Right lobe of liver (tissue), 4 donors: Measurements from ENCODE around the gene RIC8A.

Experiments used
- POLR2A ChIP-seq: fragments of 450-650 bp; IDR thresholded peaks from one replicate; pipeline ENCODE4 v1.6.1; 2017; ENCODE audit warnings: antibody characterized with exemption, mild to moderate bottlenecking
- TF ChIP-seq, protein P1 (sequence below), 4 donors: fragments of 200-600 bp in 3 of 4; fragments of 450-650 bp in 1 of 4; IDR thresholded peaks; one replicate each; pipeline versions ENCODE4 v1.5.1 to v1.8.0; 2016 to 2022; ENCODE audit warnings: antibody characterized with exemption in 4 of 4, mild to moderate bottlenecking in 2 of 4
- donor health status: DM: no; HTN: no; CAD: no.
- donor health status: DM: no; HTN: no; CAD: no.
- donor health status: DM: no; HTN: yes; CAD: no.

DNA sequence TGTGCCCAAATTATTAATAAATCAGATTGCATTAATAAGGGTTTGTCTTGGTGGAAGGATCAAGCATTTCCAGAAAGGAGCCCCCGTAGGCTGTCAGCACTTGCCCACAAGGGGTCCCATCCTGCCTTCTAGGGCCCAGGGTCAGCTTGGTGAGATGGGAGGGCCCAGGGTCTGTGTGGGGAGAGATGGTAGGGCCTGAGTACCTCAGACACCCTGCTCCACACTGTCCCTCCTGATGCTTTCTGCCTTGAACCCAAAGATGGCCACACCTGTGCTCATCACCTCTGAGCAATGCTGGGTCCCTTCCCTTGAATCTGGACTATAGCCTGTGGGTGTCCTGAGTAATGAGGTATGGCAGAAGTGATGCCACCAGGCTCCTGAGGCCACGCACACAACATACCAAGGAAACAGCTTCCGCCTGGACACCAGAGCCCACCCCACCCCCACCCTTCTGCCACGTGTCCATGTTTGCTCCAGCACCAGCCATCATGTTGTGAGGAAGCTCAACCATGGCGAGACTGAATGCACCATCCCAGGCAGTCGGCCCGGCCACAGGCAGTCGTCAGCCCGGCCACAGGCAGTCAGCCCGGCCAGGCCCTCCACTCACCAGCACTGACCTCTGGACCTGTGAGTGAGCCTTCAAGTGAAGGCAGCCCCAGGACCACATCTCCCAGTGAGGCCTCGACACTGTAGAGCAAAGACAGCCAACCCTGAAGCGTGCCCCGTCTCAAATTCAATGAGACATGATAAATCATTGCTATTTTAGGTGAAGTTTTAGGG lies 7.1 kb upstream of the RIC8A start:
- TF ChIP-seq, protein P1, sequence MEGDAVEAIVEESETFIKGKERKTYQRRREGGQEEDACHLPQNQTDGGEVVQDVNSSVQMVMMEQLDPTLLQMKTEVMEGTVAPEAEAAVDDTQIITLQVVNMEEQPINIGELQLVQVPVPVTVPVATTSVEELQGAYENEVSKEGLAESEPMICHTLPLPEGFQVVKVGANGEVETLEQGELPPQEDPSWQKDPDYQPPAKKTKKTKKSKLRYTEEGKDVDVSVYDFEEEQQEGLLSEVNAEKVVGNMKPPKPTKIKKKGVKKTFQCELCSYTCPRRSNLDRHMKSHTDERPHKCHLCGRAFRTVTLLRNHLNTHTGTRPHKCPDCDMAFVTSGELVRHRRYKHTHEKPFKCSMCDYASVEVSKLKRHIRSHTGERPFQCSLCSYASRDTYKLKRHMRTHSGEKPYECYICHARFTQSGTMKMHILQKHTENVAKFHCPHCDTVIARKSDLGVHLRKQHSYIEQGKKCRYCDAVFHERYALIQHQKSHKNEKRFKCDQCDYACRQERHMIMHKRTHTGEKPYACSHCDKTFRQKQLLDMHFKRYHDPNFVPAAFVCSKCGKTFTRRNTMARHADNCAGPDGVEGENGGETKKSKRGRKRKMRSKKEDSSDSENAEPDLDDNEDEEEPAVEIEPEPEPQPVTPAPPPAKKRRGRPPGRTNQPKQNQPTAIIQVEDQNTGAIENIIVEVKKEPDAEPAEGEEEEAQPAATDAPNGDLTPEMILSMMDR (IDR thresholded peaks at IDR 0.05), result no peak
- no peak for TF ChIP-seq POLR2A
